Measurements from ENCODE around the gene NDC1.

The NDC1 gene

GRCh38 chr1:53715478-53715877, 122.6 kb downstream of the NDC1 start:
- no peak for DNase-seq (ENCODE audit: low read depth)
- no peak overlapping the region for H3K4me3 ChIP-seq (ENCODE audit: low read length)
- TF ChIP-seq CTCF (conservative IDR thresholded peaks at IDR 0.05; ENCODE audit: low read depth, low read length) = peak; percentile 68
